Activated T-cell treated with anti-CD3 and anti-CD28 coated beads, Interleukin-2, amount 50 U/mL, for 4 hours (primary cell): Measurements from ENCODE around the gene STEAP1B. TPM values are rescaled to one million over a fixed set of nuclear protein-coding genes. Genes with fewer than 3 reads are reported as not detected.
"Not testable (repeated sequence)": the region's sequence is repeated elsewhere in the genome, so short reads cannot be mapped to it uniquely, and the experiment has no call there.

Source experiments
- ATAC-seq, 2 donors: fragments of 200-7000 bp; cut with Tn5 transposase; one replicate each; pipeline ENCODE4 v1.10.0; 2021
- DNase-seq: peaks from one replicate; pipeline ENCODE4 v3.0.0-alpha.2; 2020
- H3K27me3 Mint-ChIP-seq: one replicate; pipeline ENCODE4 v1.8.0; 2021; ENCODE audit warnings: low read depth, mixed read lengths
- H3K36me3 Mint-ChIP-seq: one replicate; pipeline ENCODE4 v1.8.0; 2022; ENCODE audit warnings: mixed read lengths; ENCODE audit not compliant: insufficient read depth
- H3K4me1 Mint-ChIP-seq: one replicate; pipeline ENCODE4 v1.8.0; 2021; ENCODE audit warnings: low read depth, mixed read lengths
- H3K4me3 Mint-ChIP-seq: one replicate; pipeline ENCODE4 v1.8.0; 2021; ENCODE audit warnings: mild to moderate bottlenecking, moderate library complexity, mixed read lengths
- H3K9me3 Mint-ChIP-seq: one replicate; pipeline ENCODE4 v1.8.0; 2021; ENCODE audit warnings: mixed read lengths
- total RNA-seq, 3 donors: library from RNA; stranded (reverse); gene quantifications; one replicate each; pipeline ENCODE4 v1.2.1, GENCODE V29; 2021

STEAP1B gene
- total RNA-seq, 3 donors from 2014 or later = 0.20 to 0.33 (median 0.24) TPM

DNA sequence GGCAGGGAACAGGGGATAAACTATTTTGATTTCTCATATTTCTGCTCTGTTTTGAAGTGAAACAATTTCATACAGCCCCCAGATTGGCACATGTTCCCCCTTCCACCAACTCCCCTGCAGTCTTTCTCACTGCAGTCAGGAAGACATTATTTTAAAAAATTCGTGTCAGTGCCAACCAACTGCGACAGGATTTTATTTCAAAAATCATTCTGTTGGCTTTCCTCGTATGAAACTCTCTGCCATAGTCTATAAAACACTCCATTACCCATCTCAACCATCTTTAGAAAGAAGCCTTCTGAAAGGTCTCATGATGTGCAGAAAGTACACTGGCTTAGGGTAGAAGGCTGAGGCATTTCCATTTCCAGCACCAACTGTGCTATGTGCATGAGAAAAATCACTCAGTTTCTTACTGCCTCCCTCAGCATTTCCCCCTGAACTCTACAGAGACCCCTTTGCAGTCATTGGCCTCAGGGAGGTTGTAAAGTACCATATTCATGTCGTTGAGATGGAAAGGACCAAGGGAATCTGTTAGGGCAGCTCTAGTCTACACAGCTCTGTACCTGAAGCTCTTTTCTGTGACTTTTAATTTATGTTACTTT is 46.9 kb downstream of the STEAP1B start:
- H3K9me3 Mint-ChIP-seq = no peaks in the 10 kb centered on the region
- ATAC-seq (no peak), DNase-seq (no peak)
- peaks cover 39% of the 10 kb centered on the region for H3K27me3 Mint-ChIP-seq
- H3K4me3 Mint-ChIP-seq = no peak overlapping the region
- H3K4me1 Mint-ChIP-seq = no peaks in the 10 kb centered on the region
- no peaks in the 10 kb centered on the region for H3K36me3 Mint-ChIP-seq

DNA sequence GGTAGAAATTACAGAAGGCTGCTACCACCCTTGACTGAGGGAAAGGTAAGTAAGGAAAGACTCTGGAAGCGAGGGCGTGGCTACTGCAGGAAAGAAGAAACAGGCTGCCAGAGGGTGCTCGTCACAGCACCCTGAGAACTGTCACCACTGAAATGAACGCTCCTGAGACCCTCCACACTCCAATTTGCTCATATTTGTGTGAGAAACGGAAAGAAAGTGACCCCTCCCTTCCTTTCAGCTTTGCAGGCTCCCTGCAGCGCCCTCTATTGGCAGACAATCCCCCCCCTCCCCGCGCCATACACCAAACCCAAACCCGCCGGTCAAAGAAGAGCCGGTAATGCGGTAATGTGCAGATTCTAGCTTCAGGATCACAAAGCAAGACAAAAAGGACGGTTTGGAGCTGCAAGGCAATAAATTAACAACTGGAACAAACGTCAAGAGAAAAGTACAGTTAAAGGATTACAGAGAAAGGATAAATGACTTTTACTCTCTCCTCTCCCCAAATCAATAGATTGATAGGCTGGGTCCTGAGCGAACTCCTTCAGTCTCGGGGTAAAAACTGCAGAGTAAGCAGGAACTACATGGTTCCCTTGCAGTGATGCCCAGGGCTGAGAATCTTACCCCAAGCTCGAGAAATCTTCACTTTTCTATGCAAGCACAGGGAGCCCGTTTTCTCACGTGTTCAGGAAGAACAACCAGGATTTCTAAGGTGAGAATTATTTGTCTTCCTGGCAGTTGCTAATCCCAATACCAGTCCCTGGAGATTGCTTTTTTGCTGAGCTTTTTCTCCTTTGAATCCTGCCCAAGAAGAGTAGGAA is 47.6 kb downstream of the STEAP1B start:
- ATAC-seq (peak in 1 of 2 donors; percentile 42), DNase-seq (no peak)
- peaks cover 39% of the 10 kb centered on the region for H3K27me3 Mint-ChIP-seq
- no peaks in the 10 kb centered on the region for H3K36me3 Mint-ChIP-seq
- H3K4me3 Mint-ChIP-seq = no peak overlapping the region
- H3K4me1 Mint-ChIP-seq = no peaks in the 10 kb centered on the region
- H3K9me3 Mint-ChIP-seq = no peaks in the 10 kb centered on the region

DNA sequence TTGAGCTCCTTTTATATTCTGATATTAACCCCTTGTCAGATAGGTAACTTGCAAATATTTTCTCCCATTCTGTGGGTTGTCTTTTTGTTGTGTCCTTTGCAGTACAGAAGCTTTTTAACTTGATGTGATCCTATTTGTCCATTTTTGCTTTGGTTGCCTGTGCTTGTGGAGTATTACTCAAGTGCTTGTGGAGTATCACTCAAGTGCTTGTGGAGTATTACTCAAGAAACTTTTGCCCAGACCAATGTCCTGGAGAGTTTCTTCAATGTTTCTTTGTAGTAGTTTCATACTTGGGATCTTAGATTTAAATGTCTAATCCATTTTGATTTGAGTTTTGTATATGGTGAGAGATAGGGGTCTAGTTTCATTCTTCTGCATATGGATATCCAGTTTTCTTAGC is 50.0 kb downstream of the STEAP1B start:
- not testable (repeated sequence) for H3K9me3 Mint-ChIP-seq, DNase-seq, H3K36me3 Mint-ChIP-seq, H3K4me1 Mint-ChIP-seq, H3K4me3 Mint-ChIP-seq, ATAC-seq
- peaks cover 32% of the 10 kb centered on the region for H3K27me3 Mint-ChIP-seq

DNA sequence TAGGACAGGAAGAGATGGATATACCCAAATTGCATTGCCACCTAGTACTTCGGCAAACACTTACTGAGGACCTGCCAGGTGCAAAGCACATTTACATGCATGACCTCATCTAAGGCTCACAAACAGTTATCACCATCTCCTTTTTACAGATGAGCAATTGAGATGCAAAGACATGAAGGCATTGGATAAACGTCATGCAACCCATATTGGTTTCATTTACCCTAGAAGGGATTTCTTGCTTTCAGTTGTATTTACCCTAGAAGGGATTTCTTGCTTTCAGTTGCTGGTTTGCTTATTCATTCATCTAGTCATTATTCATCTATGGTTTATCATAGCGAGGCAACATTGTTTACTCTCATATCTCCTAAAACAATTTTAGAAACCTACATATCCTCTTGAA is 52.2 kb downstream of the STEAP1B start:
- peak; percentile 86 to 87 for ATAC-seq
- H3K4me1 Mint-ChIP-seq = peaks cover 7% of the 10 kb centered on the region
- H3K36me3 Mint-ChIP-seq = no peaks in the 10 kb centered on the region
- no peaks in the 10 kb centered on the region for H3K9me3 Mint-ChIP-seq
- DNase-seq = no peak
- peaks cover 26% of the 10 kb centered on the region for H3K27me3 Mint-ChIP-seq
- H3K4me3 Mint-ChIP-seq = no peak overlapping the region

DNA sequence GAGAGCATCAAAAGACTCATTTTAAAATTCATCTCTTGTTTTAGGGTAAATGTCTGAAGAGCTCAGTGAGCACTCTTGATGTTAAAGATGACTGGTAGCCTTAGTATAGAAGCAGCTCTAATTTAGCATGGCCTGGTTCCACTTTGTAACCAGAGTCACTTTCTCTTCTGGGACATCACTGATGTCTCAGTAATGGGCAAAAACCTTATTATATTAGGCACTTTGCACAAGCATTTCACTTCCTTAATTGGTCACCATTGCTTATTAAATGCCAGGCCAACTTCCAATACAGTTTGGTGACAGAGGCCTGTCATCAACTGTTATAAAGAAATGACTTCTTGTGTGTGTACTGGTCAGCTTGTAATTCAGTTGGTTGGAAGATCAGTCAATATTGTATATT is 53.0 kb downstream of the STEAP1B start:
- Mint-ChIP-seq H3K4me3 (no peak overlapping the region), H3K27me3 (peaks cover 18% of the 10 kb centered on the region), H3K9me3 (no peaks in the 10 kb centered on the region), H3K36me3 (no peaks in the 10 kb centered on the region), H3K4me1 (peaks cover 7% of the 10 kb centered on the region)
- ATAC-seq (no peak), DNase-seq (no peak)

DNA sequence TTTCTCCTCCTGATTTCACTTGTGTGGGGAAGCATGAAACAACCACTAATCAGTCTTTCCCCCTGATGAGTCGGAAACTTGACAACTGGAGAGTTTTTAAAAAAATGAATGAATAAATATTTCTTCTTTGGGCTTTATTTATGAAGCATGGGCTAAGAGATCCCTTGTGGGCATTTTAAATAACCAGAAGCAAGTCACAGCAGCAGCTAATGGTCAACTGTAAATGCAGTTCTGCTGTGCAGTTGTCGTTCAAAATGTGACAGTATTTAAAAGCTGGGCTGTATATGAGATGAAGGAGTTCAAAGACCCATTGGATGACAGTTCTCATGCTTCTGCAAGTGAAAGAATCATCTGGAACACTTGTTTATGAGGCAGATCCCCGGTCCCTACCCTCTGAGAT is 54.1 kb downstream of the STEAP1B start:
- DNase-seq (no peak), ATAC-seq (no peak)
- Mint-ChIP-seq H3K9me3 (no peaks in the 10 kb centered on the region), H3K4me1 (peaks cover 7% of the 10 kb centered on the region), H3K4me3 (no peak overlapping the region), H3K27me3 (peaks cover 15% of the 10 kb centered on the region), H3K36me3 (no peaks in the 10 kb centered on the region)

DNA sequence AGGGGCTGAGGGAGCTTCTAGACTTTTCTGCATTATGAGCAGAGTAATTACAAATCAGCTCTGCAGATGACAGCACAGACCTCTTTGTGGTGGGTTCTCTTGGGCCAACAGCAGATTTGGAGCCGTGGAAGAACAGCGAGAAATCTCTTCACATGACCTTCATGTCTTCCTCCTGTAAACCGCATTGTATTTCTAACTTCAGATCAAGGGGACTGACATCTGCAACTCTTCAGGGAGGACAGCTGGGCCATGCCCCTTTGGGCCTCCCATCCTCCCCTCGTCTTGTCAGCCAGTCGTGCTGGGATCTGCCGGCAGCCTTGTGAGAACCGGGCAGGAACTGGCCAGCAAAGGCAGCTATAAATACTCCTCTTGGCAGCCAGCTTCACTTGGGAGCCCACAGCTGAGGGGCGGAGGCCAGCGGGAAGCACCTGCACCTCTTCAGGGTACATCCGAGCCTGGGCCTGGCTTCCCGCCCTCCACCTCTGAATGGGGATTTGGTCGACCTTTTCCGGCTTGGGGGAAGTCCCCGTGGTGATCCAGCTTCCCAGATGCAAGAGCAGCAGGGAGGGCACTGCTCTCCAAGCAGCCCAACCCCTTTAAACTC is 54.7 kb downstream of the STEAP1B start:
- peaks cover 7% of the 10 kb centered on the region for H3K4me1 Mint-ChIP-seq
- H3K27me3 Mint-ChIP-seq = peaks cover 15% of the 10 kb centered on the region
- H3K9me3 Mint-ChIP-seq = no peaks in the 10 kb centered on the region
- no peak for ATAC-seq
- no peak for DNase-seq
- no peak overlapping the region for H3K4me3 Mint-ChIP-seq
- H3K36me3 Mint-ChIP-seq = no peaks in the 10 kb centered on the region

DNA sequence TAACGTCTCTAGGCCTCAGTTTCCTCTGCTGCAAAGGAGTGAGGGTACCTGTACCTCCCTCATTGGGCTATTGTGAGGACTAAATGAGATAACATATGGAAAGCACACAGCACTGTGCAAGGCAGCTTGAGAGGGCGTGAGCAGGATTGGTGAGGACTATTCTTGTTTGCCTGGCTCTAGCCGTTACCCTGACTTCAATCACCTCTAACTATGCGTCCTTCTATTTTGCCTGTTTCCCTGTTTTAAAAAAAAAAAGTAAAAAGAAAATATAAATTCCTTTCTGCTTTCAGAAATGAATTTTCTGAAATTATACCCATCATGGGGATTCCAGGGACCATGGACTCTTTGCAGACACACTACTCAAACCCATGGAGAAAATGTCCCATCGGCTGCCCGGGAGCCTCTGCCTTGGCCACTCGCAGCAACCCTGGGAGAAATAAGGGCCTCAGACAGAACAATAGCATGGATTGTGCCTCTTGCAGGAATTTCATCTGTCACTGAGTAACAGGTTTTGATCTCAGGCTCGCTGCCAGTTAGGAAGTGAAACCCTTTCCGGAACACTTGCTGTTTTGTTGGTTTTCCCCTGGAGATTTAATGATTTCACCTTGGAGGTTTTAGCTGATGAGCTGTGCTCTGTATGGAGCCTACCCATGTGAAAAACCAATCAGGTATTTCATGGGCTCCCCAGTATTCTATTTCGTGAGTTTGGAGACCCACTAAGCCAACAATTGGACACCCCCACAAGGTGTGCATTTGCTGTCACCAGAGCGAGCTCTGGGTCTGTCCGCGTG is 55.6 kb downstream of the STEAP1B start:
- H3K4me1 Mint-ChIP-seq = peaks cover 7% of the 10 kb centered on the region
- no peaks in the 10 kb centered on the region for H3K9me3 Mint-ChIP-seq
- H3K4me3 Mint-ChIP-seq = no peak overlapping the region
- no peaks in the 10 kb centered on the region for H3K36me3 Mint-ChIP-seq
- ATAC-seq = no peak
- peaks cover 10% of the 10 kb centered on the region for H3K27me3 Mint-ChIP-seq
- no peak for DNase-seq

DNA sequence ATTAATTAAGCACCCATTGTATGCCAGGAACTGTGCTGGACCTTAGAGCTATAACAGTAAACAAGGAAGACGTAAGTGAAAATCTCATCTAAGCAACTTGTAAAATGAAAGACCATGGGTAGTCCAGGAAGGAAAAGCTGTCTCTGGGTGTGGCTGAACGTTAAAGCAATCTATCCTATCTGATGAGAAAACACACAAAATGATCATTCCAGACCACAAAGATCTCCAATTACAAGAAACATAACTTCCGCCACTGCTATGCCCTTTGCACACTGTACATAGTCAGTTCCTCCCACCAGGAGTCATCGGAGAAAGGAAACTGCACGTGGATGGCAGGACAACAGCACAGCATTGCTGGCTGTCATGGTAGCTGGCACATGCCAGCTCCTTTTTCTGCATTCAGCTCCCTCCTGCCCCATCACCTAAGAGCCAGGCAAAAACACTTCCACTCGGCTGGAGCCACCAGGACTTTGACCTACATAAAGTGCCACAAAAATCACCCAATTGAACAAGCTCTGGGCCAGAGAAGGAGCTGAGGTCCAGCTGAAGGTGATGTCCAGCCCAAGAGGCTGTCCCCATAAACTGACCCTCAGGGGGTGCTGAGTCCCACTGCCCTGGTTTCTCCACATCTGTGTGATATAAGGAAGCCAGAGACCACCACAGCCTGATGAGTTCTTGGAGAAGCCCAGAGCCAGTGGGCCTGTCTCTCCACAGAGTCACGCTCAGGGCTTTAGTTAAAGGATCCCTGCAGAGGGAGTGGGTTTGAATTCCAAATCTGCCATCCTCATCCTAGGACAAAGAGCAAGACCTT is 56.4 kb downstream of the STEAP1B start:
- no peak for ATAC-seq

DNA sequence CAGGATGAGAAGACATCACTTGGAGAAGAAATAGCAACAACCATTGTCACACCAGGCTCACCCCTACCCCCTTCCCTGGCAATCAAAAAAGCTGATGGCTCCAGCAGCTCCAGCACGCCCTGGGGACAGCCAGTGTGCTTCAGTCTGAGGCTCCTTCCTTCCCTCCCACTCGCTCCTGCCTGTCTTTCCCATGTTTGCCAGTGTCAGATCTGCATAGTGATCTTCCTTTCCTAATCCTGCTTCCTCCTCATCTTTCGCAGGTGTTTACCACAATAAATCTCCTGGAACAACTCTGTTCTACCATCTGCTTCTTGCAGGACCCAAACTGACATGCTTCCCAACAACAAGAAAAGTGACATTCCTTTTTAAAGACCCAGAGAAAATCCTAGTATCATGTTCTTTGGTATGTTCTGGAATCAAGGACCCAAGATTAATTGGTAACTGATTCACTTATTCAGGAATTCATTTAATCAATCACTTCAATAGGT is 57.1 kb downstream of the STEAP1B start:
- H3K36me3 Mint-ChIP-seq = no peaks in the 10 kb centered on the region
- H3K4me1 Mint-ChIP-seq = peaks cover 7% of the 10 kb centered on the region
- ATAC-seq (no peak), DNase-seq (no peak)
- no peaks in the 10 kb centered on the region for H3K9me3 Mint-ChIP-seq
- H3K4me3 Mint-ChIP-seq = no peak overlapping the region
- H3K27me3 Mint-ChIP-seq = peaks cover 8% of the 10 kb centered on the region

More for the DNA sequence above, 56.4 kb downstream of the STEAP1B start:
- Mint-ChIP-seq H3K27me3 (peaks cover 8% of the 10 kb centered on the region), H3K36me3 (no peaks in the 10 kb centered on the region), H3K4me1 (peaks cover 7% of the 10 kb centered on the region), H3K4me3 (no peak overlapping the region), H3K9me3 (no peaks in the 10 kb centered on the region)
- no peak for DNase-seq

DNA sequence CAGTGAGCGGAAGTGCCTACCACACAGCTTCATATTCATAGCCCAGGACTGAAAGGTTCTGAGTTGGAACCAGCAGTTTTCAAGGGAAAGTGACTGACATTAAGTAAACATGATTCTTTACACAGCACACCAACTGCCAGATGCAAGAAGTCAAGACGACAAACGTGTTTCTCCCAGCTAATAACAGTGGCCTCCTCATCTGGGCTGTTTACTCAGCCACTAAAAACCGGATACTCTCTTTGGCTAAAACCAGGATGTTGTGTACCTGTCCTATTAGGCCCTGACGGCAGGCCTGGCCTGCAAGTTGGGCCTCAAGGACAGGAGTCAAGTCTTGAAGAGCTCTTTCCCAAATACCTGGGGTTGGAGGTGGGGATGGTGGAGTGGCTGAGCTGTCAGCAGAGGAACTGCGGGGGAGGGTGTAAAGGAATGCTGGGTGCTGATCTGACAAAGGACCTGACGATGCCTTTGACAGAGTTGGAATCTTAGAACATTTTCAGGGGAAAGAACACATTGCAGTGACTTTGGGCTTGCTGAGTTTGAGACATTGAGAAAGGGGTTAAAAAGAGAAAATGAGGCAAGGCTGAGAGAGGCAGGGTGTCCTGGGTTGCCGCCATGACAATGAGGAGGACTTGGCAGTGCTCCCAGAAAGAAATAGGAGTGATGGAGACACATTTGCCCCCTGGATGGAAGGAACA is 57.7 kb downstream of the STEAP1B start:
- H3K4me1 Mint-ChIP-seq = peaks cover 7% of the 10 kb centered on the region
- DNase-seq (no peak), ATAC-seq (no peak)
- H3K27me3 Mint-ChIP-seq = peaks cover 8% of the 10 kb centered on the region
- H3K4me3 Mint-ChIP-seq = no peak overlapping the region
- no peaks in the 10 kb centered on the region for H3K9me3 Mint-ChIP-seq
- H3K36me3 Mint-ChIP-seq = no peaks in the 10 kb centered on the region

DNA sequence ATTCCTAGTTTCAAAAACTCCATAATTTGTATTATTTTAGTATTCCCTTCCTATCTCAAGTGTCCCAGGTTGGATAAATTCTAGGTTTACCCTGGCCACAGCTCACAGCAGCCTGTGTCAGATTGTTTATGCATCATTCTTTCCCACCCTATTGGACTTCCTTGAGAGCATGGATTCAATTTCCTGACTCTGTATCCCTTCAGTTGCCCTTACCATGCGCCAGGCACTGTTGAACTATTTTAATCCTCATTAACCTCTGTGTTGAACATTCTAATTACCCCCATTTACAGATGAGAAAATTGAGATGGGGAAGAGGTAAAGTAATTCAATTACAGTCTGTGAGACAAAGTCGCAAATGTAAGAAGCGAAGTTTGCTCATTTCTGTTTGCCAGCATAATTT is 58.8 kb downstream of the STEAP1B start:
- peaks cover 7% of the 10 kb centered on the region for H3K4me1 Mint-ChIP-seq
- peaks cover 8% of the 10 kb centered on the region for H3K27me3 Mint-ChIP-seq
- no peak for DNase-seq
- no peak overlapping the region for H3K4me3 Mint-ChIP-seq
- H3K36me3 Mint-ChIP-seq = no peaks in the 10 kb centered on the region
- ATAC-seq = no peak
- H3K9me3 Mint-ChIP-seq = no peaks in the 10 kb centered on the region

DNA sequence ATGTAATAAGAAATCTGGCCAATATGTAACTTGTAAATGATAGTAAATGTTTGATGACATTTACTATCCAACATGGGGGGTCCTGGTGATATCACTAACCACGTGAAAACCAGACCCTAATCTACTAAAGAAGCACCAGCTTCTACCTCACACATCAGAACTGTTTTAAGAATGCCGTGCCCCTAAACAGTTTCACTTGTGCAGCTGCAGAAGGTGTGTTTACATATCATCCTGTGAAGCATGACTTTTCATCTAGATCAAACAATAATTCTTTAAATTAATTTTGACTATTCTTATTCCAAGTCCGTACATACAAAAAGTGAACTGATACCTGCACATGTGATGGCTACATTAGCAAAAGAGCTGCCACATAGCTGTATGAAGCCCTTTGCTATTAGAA is 61.0 kb downstream of the STEAP1B start:
- no peaks in the 10 kb centered on the region for H3K9me3 Mint-ChIP-seq
- no peaks in the 10 kb centered on the region for H3K36me3 Mint-ChIP-seq
- DNase-seq = no peak
- peaks cover 8% of the 10 kb centered on the region for H3K27me3 Mint-ChIP-seq
- no peak overlapping the region for H3K4me3 Mint-ChIP-seq
- ATAC-seq = no peak
- peaks cover 2% of the 10 kb centered on the region for H3K4me1 Mint-ChIP-seq
